Adipose tissue (tissue), 3 donors: ENCODE data around the gene PARD6B. TPM values are rescaled to one million over a fixed set of nuclear protein-coding genes. Genes with fewer than 3 reads are reported as not detected.
"Not testable (repeated sequence)": the region's sequence is repeated elsewhere in the genome, so short reads cannot be mapped to it uniquely, and the experiment has no call there.

Experiments used
- H3K27ac ChIP-seq: one replicate; pipeline ENCODE4 v1.5.1; 2013; ENCODE audit warnings: low read depth, low read length
- WGBS, 3 donors: extraction: QIAGEN DNeasy Blood & Tissue Kit; methylation state at CpG; one replicate each; pipeline ENCODE4 v1.1.7; 2013; 5-methylcytosine and 5-hydroxymethylcytosine counted together
- polyA plus RNA-seq, 3 donors: library from polyadenylated mRNA; stranded (reverse); fragments of 200-250 nt; gene quantifications; one replicate each; pipeline ENCODE4 v1.2.3, GENCODE V29; 2013
- donor health status: healthy with polysubstance abuse.
- donor health status: Bipolar disorder and iron deficiency.
- donor health status: healthy.

PARD6B gene
- polyA plus RNA-seq, 3 donors = 0.43 to 1.0 (median 0.45) TPM

DNA sequence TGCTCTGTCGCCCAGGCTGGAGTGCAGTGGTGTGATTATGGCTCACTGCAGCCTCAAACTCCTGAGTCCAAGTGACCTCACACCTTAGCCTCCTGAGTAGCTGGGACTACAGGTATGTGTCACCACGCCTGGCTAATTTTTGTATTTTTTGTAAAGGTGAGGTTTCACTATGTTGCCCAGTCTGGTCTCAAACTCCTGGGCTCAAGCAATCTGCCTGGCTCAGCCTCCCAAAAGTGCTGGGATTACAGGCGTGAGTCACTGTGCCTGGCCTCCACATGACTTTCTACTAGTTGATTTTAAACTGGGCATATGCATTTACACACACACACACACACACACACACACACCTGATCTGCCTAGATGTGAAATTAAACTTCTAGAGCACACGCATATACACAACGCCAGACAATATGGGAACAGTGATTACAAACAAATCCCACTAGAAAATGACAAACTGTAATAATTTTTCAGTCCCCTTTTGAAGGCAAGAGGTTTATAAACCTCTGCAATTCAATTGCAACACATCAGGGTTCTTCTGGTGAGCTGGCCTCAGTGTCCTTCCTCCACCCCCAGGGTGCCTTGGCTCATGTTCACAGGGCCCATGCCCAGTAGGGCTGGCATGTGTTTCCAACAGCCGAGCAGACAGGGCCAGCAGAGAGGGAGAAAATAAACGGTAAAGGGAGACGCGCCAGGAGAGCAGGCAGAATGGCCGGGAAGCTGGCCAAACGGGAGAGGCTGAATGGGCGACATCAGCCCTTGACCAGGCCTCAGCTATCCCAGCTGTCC is 31.2 kb downstream of the PARD6B start:
- 26 to 59% (median 40%) methylated on average over 12 of the region's 12 CpGs for WGBS, 3 donors
- H3K27ac ChIP-seq = no peak overlapping the region

DNA sequence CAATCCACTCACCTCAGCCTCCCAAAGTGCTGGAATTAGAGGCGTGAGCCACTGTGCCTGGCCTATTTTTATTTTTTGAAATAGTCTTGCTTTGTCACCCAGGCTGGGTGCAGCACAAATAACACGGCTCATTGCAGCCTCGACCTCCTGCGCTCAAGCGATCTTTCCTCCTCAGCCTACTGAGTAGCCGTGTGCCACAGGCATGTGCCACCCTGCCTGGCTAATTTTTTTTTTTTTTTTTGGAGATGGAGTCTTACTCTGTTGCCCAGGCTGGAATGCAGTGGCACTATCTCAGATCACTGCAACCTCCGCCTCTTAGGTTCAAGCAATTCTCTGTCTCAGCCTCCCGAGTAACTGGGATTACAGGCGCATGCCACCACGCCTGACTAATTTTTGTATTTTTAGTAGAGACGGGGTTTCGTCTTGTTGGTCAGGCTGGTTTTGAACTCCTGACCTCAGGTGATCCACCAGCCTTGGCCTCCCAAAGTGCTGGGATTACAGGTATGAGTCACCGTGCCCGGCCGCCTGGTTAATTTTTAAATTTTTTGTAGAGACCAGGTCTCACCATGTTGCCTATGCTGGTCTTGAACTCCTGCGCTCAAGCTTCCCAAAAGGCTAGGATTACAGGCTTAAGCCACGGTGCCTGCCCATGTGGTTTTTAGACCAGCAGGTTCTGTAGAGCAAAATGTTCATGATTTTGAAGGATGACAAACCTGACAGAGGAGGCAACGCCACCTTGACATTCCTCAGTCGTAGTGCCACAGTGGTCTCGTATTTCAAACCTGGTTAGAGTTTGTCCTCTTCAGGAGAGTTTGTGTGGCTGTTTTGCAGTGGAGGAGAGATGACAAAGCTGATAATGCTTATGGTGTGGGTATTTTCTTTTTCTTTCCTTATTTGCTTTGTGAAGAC is 32.4 kb downstream of the PARD6B start:
- 82 to 91% (median 90%) methylated on average over 18 to 20 of the region's 20 CpGs for WGBS, 3 donors
- H3K27ac ChIP-seq = not testable (repeated sequence)

DNA sequence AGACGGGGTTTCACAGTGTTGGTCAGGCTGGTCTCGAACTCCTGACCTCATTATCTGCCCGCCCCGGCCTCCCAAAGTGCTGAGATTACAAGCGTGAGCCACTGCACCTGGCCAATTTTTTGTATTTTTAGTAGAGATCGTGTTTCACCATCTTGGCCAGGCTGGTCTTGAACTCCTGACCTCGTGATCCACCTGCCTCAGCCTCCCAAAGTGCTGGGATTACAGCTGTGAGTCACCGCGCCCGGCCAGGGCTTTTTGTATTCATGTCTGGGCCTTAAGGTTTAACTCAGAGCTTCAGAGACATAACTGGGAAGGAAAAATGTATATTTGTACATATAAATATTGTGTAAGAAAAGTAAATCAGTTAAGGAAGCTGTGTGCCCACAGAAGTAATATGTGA is 33.9 kb downstream of the PARD6B start:
- 80 to 88% (median 82%) methylated on average over 10 of the region's 10 CpGs for WGBS, 3 donors
- not testable (repeated sequence) for H3K27ac ChIP-seq

DNA sequence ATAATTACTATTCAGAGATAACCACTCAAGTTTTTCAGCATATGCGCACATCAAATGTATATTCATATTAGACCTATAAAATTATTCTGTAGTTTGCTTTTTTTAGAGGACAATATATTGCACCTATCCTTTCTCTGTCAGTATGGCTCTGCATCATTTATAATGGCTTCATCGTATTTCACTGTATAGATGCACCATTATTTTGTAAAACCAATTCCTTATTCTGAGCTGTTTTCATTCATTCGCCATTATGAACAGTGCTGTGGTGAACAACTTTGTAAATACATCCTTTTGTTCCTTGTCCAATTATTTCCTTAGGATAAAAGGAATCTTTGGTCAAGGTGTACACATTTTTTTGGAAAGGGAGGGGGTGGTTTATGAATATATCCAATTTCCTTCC is 34.3 kb downstream of the PARD6B start:
- WGBS, 3 donors = 59 to 73% (median 65%) methylated on average over 3 of the region's 3 CpGs
- H3K27ac ChIP-seq = no peak overlapping the region

DNA sequence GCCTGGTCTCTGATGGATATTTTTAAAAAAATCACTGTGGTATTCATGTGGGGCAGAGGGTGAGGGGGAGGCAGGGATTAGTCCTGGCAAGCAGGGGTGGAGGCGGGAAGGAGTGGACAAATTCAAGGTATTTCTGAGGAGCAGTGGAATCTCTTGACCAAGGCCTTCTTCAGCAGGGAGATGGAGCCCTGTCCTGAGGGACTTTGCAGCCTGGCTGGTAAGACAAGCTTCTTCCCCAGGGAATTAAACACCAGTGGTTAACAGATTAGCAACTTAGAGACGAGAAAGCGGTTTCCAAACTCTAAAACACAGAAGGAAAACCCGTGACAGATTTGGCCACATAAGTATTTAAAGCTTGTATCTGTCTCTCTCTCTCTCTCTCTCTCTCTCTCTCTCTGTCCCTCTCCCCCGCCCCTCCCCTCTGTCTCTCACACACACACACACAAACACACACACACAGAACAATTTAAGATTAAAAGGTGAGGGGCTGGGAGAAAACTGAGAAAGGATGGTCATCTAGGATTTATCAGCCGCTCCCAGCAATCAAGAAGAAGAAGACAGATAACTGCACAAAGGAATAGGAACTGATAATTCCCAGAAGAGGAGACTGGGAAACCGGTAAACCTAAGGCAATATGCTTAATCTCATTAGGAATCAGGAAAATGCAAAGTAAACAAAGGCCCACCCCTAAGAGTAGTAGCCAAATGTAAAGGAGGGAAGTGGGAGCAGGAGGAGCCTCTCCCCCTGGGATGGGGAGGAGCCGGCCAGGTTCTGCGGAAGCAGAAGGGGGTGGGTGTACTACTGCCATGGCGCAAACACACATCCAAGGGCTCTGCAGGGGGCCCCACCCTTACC is 35.8 kb downstream of the PARD6B start:
- not testable (repeated sequence) for H3K27ac ChIP-seq
- 50 to 63% (median 50%) methylated on average over 7 to 8 of the region's 10 CpGs for WGBS, 3 donors

DNA sequence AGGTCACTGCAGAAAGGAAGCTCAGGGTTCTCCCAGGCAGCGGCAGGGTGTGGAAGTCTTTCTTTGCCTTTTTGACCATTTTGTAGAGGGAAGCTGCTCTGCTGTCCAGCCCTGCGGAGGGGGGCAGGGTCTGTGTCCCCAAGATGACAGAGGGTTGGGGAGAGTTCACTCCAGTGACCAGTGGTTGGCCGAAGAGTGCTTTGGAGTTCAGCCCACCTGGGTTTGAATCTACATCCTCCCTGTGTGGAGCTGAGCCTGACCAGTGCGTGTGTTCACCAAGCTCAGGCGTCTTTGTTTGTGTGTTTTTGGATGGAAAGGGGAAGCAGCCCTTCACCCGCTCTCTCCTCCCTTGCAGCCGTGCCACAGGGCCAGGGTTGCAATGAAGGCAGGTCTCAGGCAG is 37.6 kb downstream of the PARD6B start:
- WGBS, 3 donors = 58 to 89% (median 68%) methylated on average over 3 to 7 of the region's 7 CpGs
- not testable (repeated sequence) for H3K27ac ChIP-seq

DNA sequence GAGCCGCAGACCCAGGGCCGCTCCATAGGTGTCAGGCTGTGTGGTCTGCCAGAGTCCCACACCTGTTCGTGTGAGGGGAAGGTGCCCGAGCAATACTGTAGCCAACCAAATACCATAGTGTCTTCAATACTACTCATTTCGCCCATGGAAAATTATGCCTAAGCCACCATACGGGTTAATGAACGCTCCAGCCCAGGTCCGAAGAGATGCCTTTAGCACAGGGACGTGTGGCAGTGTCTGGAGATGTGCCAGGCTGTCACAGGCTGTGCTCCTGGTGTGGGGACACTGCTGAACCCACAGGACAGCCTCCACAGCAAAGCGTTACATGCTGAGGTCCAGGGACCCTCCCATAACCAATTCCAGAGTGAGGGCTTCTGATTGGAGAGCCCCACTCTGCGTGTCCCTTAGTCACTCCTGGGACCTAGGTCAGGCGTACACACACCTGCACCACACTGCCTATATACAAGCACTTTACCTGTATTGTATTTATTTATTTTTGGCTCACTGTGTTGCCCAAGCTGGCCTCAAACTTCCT is 38.2 kb downstream of the PARD6B start:
- H3K27ac ChIP-seq = not testable (repeated sequence)
- 78 to 90% (median 90%) methylated on average over 8 to 11 of the region's 12 CpGs for WGBS, 3 donors

DNA sequence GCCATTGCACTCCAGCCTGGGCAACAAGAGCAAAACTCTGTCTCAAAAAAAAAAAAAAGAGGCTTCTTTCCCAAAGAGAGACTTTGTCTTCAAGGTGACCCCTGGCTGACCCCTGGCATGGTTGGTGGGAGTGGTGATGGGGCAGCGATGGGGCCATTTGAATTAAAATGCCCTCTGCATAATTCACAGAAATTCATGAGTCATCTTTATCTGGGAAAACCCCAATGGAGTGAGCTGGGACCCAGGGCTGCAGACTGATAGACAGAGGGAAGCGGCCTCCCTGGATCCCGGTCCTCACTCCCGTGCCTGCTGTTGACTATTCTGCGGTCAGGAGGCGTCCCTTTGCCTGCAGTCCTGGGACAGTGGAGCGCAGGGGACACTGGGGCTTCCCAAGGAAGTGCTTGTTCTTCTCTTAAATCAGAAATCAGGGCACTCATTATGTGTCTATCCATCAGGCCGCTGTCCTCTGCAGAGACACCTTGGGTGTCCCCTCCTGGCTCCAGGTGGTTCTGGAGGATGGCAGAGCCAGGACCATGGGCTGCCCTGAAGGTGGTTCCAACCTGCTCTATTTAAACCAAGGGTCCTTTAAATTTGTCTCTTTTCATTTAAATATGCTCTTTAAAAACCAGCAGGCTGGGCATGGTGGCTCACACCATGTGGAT is 40.2 kb downstream of the PARD6B start:
- WGBS, 3 donors = 87 to 95% (median 88%) methylated on average over 3 to 4 of the region's 8 CpGs
- not testable (repeated sequence) for H3K27ac ChIP-seq

DNA sequence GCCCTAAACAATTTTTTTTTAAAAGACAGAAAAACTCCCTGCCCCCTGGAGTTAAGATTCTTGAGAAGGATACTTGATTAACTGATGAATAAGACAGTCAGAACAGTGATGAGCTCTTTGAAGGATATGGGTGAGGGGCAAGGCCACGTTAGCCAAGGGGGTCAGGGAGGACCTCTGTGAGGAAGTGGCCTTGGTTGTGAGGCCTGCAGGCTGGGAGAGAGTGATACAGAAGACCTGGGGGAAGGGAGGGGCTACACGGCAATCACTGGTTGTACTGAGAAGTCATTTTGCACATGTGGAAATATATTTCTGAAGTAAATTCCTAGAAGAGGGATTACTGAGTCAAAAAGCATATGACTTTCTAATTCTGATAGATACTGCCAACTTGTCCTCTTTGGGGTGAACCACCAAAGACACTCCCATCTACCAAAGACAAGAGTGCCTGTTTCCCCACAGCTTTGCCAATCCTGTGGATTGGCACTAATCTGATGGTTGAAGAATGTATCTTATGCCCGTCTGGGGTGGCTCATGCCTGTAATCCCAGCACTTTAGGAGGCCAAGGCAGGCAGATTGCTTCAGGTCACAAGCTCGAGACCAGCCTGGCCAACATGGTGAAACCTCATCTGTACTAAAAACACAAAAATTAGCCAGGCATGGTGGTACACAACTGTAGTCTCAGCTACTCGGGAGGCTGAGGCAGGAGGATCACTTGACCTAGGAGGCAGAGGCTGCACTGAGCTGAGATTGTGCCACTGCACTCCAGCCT is 41.2 kb downstream of the PARD6B start:
- 70 to 80% (median 79%) methylated on average over 5 of the region's 5 CpGs for WGBS, 3 donors
- no peak overlapping the region for H3K27ac ChIP-seq

DNA sequence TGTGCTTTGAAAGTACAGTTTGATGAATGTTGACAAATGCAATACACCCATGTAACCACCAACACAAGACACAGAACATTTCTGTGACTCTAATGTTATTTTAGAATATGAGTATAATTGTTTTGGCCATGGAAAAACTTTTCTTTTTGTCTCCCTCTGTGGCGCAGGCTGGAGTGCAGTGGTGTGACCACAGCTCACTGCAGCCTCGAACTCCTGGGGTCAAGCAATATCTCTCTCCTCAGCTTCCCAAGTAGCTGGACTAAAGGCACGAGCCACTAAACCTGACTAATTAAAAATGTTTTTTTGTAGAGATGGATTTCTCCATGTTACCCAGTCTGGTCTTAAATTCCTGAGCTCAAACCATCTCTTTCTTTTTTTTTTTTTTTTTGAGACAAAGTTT is 43.1 kb downstream of the PARD6B start:
- no peak overlapping the region for H3K27ac ChIP-seq
- WGBS, 3 donors = 78 to 83% (median 80%) methylated on average over 3 of the region's 3 CpGs

DNA sequence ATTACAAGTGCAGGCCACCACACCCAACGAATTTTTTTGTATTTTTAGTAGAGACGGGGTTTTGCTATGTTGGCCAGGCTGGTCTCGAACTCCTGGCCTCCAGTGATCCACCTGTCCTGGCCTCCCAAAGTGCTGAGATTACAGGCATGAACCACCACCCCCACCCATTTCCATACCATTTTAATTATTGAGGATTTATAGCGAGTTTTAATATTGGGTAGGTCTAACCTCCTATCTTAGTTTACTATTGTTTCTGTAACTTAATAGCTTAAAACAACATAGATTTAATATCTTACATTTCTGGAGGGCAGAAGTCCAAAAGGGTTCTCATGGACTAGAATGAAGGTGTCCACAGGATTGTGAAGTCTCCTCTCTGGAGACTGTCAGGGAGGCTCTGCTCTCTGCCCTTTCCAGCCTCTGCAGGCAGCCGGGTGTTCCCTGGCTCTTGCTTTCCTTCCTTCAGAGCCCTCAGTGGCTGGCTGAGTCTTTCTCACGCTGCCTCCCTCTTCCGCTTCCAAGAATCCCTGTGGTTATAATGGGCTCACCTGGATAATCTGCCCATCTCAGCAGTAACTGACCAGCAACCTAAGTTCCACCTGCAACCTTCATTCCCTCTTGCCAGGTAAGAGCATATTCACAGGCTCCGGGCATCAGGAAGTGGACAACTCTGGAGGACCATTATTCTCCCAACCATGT is 44.9 kb downstream of the PARD6B start:
- no peak overlapping the region for H3K27ac ChIP-seq
- 63 to 80% (median 78%) methylated on average over 8 of the region's 8 CpGs for WGBS, 3 donors

DNA sequence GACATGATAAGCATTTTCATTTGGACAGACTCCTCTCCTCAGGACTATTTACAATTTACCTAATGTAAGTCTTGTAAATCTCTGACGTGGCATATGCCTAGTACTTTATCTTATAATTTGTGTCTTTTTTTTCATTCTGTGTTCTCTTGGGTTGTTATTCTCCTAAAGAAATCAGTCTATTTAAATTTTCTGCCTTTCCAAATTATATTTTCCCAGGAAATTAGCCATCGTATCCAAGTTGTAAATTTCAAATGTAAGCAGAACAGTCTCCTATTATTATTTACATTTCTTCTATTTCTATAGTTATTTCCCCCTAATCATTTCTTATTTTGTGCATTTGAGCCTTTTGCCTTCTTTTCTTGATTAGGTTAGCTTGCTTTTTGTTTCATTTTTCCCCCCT is 46.0 kb downstream of the PARD6B start:
- 66 to 73% (median 66%) methylated on average over 2 of the region's 2 CpGs for WGBS, 3 donors
- no peak overlapping the region for H3K27ac ChIP-seq

DNA sequence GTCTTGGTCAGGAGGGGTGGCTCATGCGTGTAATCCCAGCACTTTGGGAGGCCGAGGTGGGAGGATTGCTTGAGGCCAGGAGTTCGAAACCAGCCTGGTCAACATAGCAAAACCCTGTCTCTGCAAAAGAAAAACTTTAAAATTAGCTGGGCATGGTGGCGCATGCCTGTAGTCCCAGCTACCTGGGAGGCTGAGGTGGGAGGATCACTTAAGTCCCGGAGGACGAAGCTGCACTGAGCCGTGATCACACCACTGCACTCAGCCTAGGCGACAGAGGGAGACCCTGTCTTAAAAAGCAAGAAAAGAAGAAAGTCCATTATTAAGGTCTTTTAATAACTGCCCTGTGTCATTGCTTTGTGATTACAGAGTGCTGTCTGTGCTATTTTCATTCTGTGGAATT is 47.6 kb downstream of the PARD6B start:
- WGBS, 3 donors = 91 to 95% (median 93%) methylated on average over 8 of the region's 8 CpGs
- not testable (repeated sequence) for H3K27ac ChIP-seq

DNA sequence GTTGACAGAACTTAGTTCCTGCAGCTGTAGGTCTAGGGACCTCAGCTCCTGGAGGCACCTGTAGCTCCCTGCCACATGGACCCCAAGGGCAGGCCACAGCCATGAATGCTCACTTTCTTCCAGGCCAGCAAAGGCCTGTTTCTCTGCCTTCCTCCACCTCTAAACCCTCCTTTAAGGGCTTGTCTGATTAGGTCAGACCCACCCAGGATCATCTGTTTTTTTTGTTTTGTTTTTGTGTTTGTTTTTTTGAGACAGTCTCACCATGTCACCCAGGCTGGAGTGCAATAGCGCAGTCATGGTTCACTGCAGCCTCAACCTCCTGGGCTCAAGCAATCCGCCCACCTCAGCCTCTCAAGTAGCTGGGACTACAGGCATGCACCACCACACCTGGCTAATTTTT is 52.0 kb downstream of the PARD6B start:
- WGBS, 3 donors = 91 to 98% (median 92%) methylated on average over 2 of the region's 2 CpGs
- H3K27ac ChIP-seq = no peak overlapping the region

DNA sequence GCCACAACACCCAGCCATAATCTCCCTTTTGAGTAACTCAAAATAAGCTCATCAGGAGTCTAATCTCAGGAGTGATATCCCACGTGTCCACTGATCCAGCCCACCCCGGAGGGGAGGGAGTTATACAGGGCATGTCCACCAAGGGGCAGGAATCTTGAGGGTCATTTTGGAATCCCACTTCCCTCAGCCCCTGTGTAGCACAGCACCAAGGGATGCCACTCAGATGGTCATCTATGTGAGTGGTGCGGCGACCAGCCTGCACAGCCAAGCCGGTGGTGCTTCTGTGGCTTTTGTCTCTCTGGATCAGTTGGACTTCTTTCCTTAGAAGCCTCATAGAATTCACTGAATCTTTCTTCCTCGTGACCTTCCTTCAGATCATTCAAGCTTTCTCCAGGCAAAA is 52.5 kb downstream of the PARD6B start:
- WGBS, 3 donors = 75 to 93% (median 87%) methylated on average over 6 of the region's 6 CpGs
- no peak overlapping the region for H3K27ac ChIP-seq

DNA sequence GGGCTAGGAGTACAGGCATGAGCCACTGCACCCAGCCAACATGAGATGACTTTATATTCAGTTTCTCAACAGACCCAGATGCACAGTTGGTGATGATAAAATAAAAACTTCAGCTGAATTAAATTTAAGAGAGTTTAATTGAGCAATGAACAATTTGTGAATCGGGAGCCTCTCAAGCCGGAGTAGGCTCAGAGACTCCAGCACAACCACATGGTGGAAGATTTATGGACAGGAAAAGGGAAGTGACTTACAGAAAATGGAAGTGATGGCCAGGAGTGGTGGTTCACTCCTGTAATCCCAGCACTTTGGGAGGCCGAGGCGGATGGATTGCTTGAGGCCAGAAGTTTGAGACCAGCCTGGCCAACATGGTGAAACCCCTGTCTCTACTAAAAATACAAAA is 53.1 kb downstream of the PARD6B start:
- 68 to 91% (median 72%) methylated on average over 4 of the region's 4 CpGs for WGBS, 3 donors
- H3K27ac ChIP-seq = no peak overlapping the region

DNA sequence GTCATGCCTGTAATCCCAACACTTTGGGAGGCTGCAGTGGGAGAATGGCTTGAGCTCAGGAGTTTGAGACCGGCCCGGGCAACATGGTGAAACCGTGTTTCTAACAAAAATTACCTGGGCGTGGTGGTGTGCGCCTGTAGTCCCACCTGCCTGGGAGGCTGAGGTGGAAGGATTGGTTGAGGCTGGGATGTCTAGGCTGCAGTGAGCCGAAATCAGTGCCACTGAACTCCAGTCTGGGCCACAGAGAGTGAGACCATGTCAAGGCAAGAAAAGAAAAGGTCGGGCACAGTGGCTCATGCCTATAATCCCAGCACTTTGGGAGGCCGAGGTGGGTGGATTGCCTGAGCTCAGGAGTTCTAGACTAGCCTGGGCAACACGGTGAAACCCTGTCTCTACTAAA is 55.3 kb downstream of the PARD6B start:
- H3K27ac ChIP-seq = no peak overlapping the region
- WGBS, 3 donors = 83 to 95% (median 94%) methylated on average over 9 of the region's 9 CpGs
